Lower leg skin (tissue), 4 donors: ENCODE results near the gene STARD13. TPM values are rescaled to one million over a fixed set of nuclear protein-coding genes. Genes with fewer than 3 reads are reported as not detected.

ENCODE experiments used
- DNase-seq, 2 donors: peaks; one replicate each; pipeline ENCODE4 v3.0.0-alpha.2; 2019; ENCODE audit warnings: low spot score in 2 of 2
- H3K4me3 ChIP-seq: fragments of 200-600 bp; sonication (generic); 2 replicates; pipeline ENCODE4 v1.5.1; 2017; ENCODE audit warnings: mild to moderate bottlenecking, low read depth; ENCODE audit not compliant: poor library complexity, severe bottlenecking
- POLR2A ChIP-seq, 2 donors: fragments of 450-650 bp; IDR thresholded peaks; one replicate each; pipeline ENCODE4 v1.6.1; 2016 to 2017; ENCODE audit warnings: antibody characterized with exemption in 2 of 2, mild to moderate bottlenecking in 1 of 2, moderate library complexity in 1 of 2
- WGBS, 2 donors: methylation state at CpG; one replicate each; pipeline ENCODE4 v1.1.5; 2018; 5-methylcytosine and 5-hydroxymethylcytosine counted together
- intact Hi-C: fragments of 100-400 bp; cut with DNase I; formaldehyde crosslinking; loops from one replicate; pipeline ENCODE4 v1.15.0; 2023; ENCODE audit warnings: low total_unique reads
- total RNA-seq, 4 donors: library from RNA; depleted of rRNA; stranded (reverse); fragments of >200 nt; gene quantifications; one replicate each; pipeline ENCODE4 v1.1.0, GENCODE V29; 2016
- TF ChIP-seq, protein P1 (sequence below), 3 donors: fragments of 450-650 bp; IDR thresholded peaks; one replicate each; pipeline ENCODE4 v1.5.1; 2016; ENCODE audit warnings: antibody characterized with exemption in 3 of 3, mild to moderate bottlenecking in 3 of 3, moderate library complexity in 2 of 3

The STARD13 gene
- total RNA-seq, 4 donors from 2014 or later = 15.7 to 22.5 (median 19.6) TPM

DNA sequence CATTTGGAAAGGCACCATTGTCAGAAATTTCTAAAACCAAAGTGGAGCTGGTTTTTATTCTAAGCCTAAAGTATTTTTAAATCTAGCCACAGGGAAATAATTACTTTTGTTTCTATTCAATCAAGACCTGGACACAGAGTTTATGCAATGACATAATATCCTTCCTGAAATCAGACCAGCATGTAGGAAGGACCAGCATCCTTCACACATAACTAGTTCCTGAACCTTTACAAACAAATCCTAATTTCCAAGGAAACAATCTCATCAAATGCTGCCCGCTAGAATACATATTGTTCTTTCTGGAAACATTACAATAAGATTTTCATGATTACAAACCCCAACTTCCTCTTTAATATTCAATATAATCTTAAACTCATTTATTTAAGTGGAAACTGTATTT, 1.5 kb downstream of the STARD13 start:
- DNase-seq = no peak
- WGBS, 2 donors = 19 to 27% methylated on average over 1 of the region's 1 CpG
- intact Hi-C loops = no loop called here
- TF ChIP-seq, protein P1, sequence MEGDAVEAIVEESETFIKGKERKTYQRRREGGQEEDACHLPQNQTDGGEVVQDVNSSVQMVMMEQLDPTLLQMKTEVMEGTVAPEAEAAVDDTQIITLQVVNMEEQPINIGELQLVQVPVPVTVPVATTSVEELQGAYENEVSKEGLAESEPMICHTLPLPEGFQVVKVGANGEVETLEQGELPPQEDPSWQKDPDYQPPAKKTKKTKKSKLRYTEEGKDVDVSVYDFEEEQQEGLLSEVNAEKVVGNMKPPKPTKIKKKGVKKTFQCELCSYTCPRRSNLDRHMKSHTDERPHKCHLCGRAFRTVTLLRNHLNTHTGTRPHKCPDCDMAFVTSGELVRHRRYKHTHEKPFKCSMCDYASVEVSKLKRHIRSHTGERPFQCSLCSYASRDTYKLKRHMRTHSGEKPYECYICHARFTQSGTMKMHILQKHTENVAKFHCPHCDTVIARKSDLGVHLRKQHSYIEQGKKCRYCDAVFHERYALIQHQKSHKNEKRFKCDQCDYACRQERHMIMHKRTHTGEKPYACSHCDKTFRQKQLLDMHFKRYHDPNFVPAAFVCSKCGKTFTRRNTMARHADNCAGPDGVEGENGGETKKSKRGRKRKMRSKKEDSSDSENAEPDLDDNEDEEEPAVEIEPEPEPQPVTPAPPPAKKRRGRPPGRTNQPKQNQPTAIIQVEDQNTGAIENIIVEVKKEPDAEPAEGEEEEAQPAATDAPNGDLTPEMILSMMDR (IDR thresholded peaks at IDR 0.05) = no peak
- no peak for TF ChIP-seq POLR2A (IDR thresholded peaks at IDR 0.05)
- H3K4me3 ChIP-seq = no peak overlapping the region

- H3K4me3 ChIP-seq = no peak overlapping the region
- 44 to 66% methylated on average over 1 of the region's 1 CpG for WGBS, 2 donors
- intact Hi-C loops = no loop called here
- no peak for DNase-seq
- TF ChIP-seq, protein P1 (IDR thresholded peaks at IDR 0.05) = no peak
- no peak for TF ChIP-seq POLR2A (IDR thresholded peaks at IDR 0.05)
These were observed 2.2 kb downstream of the STARD13 start for GRCh38 chr13:33283195-33283911.

GRCh38 chr13:33281951-33282595, 3.5 kb downstream of the STARD13 start:
- intact Hi-C loops = no loop called here
- WGBS, 2 donors = 71 to 81% methylated on average over 2 of the region's 2 CpGs
- no peak for DNase-seq
- TF ChIP-seq, protein P1 (IDR thresholded peaks at IDR 0.05) = no peak
- no peak for TF ChIP-seq POLR2A (IDR thresholded peaks at IDR 0.05)
- no peak overlapping the region for H3K4me3 ChIP-seq

GRCh38 chr13:33280923-33281322, 4.6 kb downstream of the STARD13 start:
- no peak for DNase-seq
- WGBS, 2 donors = 90 to 91% methylated on average over 5 of the region's 5 CpGs
- TF ChIP-seq, protein P1 (IDR thresholded peaks at IDR 0.05) = no peak
- TF ChIP-seq POLR2A (IDR thresholded peaks at IDR 0.05) = no peak
- intact Hi-C loops = no loop called here
- H3K4me3 ChIP-seq = no peak overlapping the region

- TF ChIP-seq, protein P1 (IDR thresholded peaks at IDR 0.05) = no peak
- no peak for TF ChIP-seq POLR2A (IDR thresholded peaks at IDR 0.05)
- WGBS, 2 donors = 51 to 58% methylated on average over 3 of the region's 3 CpGs
- no peak for DNase-seq
- intact Hi-C loops = no loop called here
- H3K4me3 ChIP-seq = no peak overlapping the region
These were observed 5.2 kb downstream of the STARD13 start for GRCh38 chr13:33280279-33280905.
